RWPE1 (cell line): ENCODE data around the gene C12orf43.

Source experiments
- CTCF ChIA-PET: fragments of 350-600 bp; sonication (Branson Sonifier 250); formaldehyde crosslinking; extraction: SDS; loops from one replicate; lab custom pipeline; 2021; lab: Yijun Ruan, JAX
- POLR2A ChIA-PET: fragments of 400-600 bp; formaldehyde crosslinking; extraction: SDS; loops from one replicate; lab custom pipeline; 2020; ENCODE audit warnings: antibody characterized with exemption; ENCODE audit not compliant: low non-redundant PET; lab: Yijun Ruan, JAX
- DNase-seq: peaks from one replicate; pipeline ENCODE4 v3.0.0; 2012; ENCODE audit warnings: low spot score
- H3K27ac ChIP-seq: fragments of 450-650 bp; 2 replicates; pipeline ENCODE4 v1.5.1; 2017
- TF ChIP-seq, protein P1 (sequence below): fragments of 450-650 bp; conservative IDR thresholded peaks from 2 replicates; pipeline ENCODE4 v1.5.1; 2017; ENCODE audit warnings: low read depth, mild to moderate bottlenecking

Gene C12orf43

GRCh38 chr12:120961604-120962531, 54.4 kb downstream of the C12orf43 start:
- CTCF ChIA-PET, result interaction anchor here (0.9 to 1.9 kb wide), 4 partner anchors 10 to 199 kb away, joined by 3 to 9 read pairs (median 5); no protein-coding TSS in a partner anchor
- H3K27ac ChIP-seq, result no peak overlapping the region
- POLR2A ChIA-PET, result no interaction called here
- TF ChIP-seq, protein P1, sequence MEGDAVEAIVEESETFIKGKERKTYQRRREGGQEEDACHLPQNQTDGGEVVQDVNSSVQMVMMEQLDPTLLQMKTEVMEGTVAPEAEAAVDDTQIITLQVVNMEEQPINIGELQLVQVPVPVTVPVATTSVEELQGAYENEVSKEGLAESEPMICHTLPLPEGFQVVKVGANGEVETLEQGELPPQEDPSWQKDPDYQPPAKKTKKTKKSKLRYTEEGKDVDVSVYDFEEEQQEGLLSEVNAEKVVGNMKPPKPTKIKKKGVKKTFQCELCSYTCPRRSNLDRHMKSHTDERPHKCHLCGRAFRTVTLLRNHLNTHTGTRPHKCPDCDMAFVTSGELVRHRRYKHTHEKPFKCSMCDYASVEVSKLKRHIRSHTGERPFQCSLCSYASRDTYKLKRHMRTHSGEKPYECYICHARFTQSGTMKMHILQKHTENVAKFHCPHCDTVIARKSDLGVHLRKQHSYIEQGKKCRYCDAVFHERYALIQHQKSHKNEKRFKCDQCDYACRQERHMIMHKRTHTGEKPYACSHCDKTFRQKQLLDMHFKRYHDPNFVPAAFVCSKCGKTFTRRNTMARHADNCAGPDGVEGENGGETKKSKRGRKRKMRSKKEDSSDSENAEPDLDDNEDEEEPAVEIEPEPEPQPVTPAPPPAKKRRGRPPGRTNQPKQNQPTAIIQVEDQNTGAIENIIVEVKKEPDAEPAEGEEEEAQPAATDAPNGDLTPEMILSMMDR, result no peak
- no peak for DNase-seq

DNA sequence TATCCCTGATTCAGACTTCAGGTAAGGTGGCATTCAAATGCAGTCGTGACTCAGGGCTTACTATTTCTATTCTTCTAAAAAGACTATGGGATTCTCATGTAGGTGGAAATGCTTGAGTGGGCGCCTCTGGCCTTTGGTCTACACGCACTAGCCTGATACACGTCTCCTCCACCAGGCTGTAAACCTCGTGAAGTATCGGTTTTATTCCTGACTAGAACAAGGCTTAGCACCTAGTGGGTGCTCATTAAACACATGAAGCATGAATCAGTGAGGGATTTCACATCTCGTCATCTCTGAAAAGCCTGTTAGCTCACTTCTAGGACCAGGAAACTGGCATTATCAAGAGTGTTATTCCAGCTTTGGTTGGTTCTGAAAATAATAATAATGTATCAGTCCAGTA, 55.6 kb downstream of the C12orf43 start:
- TF ChIP-seq, protein P1, result no peak
- ChIA-PET POLR2A (no interaction called here), CTCF (interaction anchor here (1.0 kb wide), 1 partner anchor 11 kb away, joined by 4 read pairs; no protein-coding TSS in a partner anchor)
- DNase-seq, result no peak
- H3K27ac ChIP-seq, result no peak overlapping the region

GRCh38 chr12:120959111-120959878, 57.0 kb downstream of the C12orf43 start:
- ChIA-PET CTCF (interaction anchor here (1.7 kb wide), 1 partner anchor 12 kb away, joined by 9 read pairs; no protein-coding TSS in a partner anchor), POLR2A (no interaction called here)
- TF ChIP-seq, protein P1, result no peak
- DNase-seq, result no peak
- no peak overlapping the region for H3K27ac ChIP-seq

DNA sequence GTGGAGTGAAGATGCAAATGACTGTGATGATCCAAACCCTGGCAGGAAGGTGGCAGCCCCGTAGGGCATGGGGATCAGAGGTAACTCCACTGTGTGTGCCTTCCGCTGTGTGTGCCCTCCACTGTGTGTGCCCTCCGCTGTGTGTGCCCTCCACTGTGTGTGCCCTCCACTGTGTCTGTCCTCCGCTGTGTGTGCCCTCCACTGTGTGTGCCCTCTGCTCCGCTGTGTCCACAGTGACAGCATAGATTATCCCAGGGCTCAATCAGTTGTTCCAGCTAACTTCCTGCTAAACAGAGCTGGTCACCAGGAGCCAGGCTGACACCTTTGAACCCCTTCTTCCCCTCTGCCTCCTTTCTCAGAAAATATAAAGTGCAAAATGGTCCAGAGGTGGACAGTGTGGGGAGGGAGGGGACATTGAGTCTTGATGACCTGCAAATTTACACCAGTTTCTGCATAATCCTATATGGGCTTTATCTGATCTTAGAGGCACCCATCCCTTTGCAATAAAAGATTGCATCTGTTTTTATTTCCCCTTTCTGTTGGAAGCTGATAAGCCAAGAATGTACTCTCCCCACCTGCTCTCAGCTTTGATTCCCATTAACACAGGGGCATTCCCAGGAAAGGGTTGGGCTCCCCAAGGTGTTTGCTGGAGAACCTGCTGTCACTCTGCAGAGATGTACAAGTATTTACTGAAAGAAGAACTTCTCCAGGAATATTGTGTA, 59.5 kb downstream of the C12orf43 start:
- TF ChIP-seq, protein P1, result no peak
- H3K27ac ChIP-seq, result no peak overlapping the region
- ChIA-PET CTCF (interaction anchor here (0.5 to 0.6 kb wide), 2 partner anchors 28 to 43 kb away, joined by 3 to 7 read pairs; no protein-coding TSS in a partner anchor), POLR2A (no interaction called here)
- DNase-seq, result no peak

DNA sequence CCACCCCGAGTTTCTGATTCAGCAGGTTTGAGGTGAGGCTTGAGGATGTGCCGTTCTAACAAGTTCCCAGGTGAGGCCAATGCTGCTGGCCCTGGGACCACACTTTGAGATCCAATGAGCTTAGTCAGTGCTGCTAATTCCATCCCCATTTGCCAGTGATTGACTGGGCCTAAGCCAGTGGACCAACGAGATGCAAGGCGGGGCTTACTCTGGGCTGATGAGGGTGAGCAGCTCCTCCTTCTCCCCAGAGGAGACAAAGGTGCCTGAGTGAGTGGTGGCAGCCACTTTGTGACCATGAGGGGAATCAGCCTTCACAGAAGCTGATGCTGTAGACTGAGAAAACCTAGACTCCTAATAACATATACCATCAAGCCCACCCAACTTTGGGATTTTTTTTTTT, 61.1 kb downstream of the C12orf43 start:
- DNase-seq, result peak; percentile 41
- ChIA-PET POLR2A (no interaction called here), CTCF (interaction anchor here (0.6 kb wide), 2 partner anchors 8 to 653 kb away, joined by 3 to 8 read pairs; partner anchors contain the start of gene SIRT4)
- no peak overlapping the region for H3K27ac ChIP-seq
- TF ChIP-seq, protein P1, result no peak
